Endodermal cell (in vitro differentiated cells): ENCODE data around the gene TMPRSS2. TPM values are rescaled to one million over a fixed set of nuclear protein-coding genes. Genes with fewer than 3 reads are reported as not detected.

ENCODE experiments used
- DNase-seq: peaks from one replicate; pipeline ENCODE4 v3.0.0-alpha.2; 2017
- H3K27ac ChIP-seq: 2 replicates; pipeline ENCODE4 v1.5.1; 2013; ENCODE audit warnings: mild to moderate bottlenecking, low read depth, low read length, moderate library complexity
- H3K27me3 ChIP-seq: 2 replicates; pipeline ENCODE4 v1.6.1; 2013; ENCODE audit warnings: mild to moderate bottlenecking, low read length, moderate library complexity; ENCODE audit not compliant: insufficient read depth, control insufficient read depth, poor library complexity, severe bottlenecking
- H3K36me3 ChIP-seq: 2 replicates; pipeline ENCODE4 v1.7.0; 2013; ENCODE audit warnings: mild to moderate bottlenecking, low read length, moderate library complexity; ENCODE audit not compliant: control insufficient read depth, insufficient read depth
- H3K4me1 ChIP-seq: one replicate; pipeline ENCODE4 v1.7.0; 2013; ENCODE audit warnings: low read length; ENCODE audit not compliant: control insufficient read depth, insufficient read depth
- H3K4me3 ChIP-seq: 2 replicates; pipeline ENCODE4 v1.5.1; 2013; ENCODE audit warnings: mild to moderate bottlenecking, low read length, moderate library complexity
- H3K9ac ChIP-seq: 2 replicates; pipeline ENCODE4 v1.6.1; 2013; ENCODE audit warnings: mild to moderate bottlenecking, low read length, moderate library complexity; ENCODE audit not compliant: poor library complexity, severe bottlenecking; ENCODE audit errors: extremely low read depth
- H3K9me3 ChIP-seq: 2 replicates; pipeline ENCODE4 v1.6.1; 2013; ENCODE audit warnings: mild to moderate bottlenecking, low read length, moderate library complexity; ENCODE audit not compliant: control insufficient read depth
- H3K27ac Mint-ChIP-seq: 2 replicates; pipeline ENCODE4 v1.8.0; 2020; ENCODE audit warnings: mixed read lengths
- H3K27me3 Mint-ChIP-seq: 2 replicates; pipeline ENCODE4 v1.8.0; 2021; ENCODE audit warnings: mild to moderate bottlenecking, mixed read lengths; ENCODE audit not compliant: insufficient read depth
- H3K36me3 Mint-ChIP-seq: 2 replicates; pipeline ENCODE4 v1.8.0; 2020; ENCODE audit warnings: low read depth, mixed read lengths
- H3K4me1 Mint-ChIP-seq: 2 replicates; pipeline ENCODE4 v1.8.0; 2020; ENCODE audit warnings: mixed read lengths
- H3K4me3 Mint-ChIP-seq: 2 replicates; pipeline ENCODE4 v1.8.0; 2020; ENCODE audit warnings: mild to moderate bottlenecking, moderate library complexity, mixed read lengths
- H3K9me3 Mint-ChIP-seq: 2 replicates; pipeline ENCODE4 v1.8.0; 2020; ENCODE audit warnings: mild to moderate bottlenecking, mixed read lengths
- CTCF ChIP-seq: fragments of 200-600 bp; sonication (generic); conservative IDR thresholded peaks from 2 replicates; pipeline ENCODE4 v1.5.0; 2021; ENCODE audit warnings: antibody characterized with exemption, mild to moderate bottlenecking
- WGBS, 2 experiments: methylation state at CpG; one replicate each; pipeline versions ENCODE4 v1.1.5 to v1.1.7; 2013; ENCODE audit warnings: missing lambda C conversion rate in 2 of 2, mixed read lengths in 1 of 2; ENCODE audit not compliant: insufficient coverage in 1 of 2, insufficient read length in 1 of 2; 5-methylcytosine and 5-hydroxymethylcytosine counted together
- total RNA-seq, 2 donors: library from RNA; stranded (reverse); fragmentation: NEBNext Ultra II Directional in 1 of 2; extraction: Animal tissue kit (Norgen Biotek cat#: 25700) in 1 of 2; gene quantifications; 2 replicates in 1 of 2; 3 replicates in 1 of 2; pipeline ENCODE4 v1.2.1, GENCODE V29; 2021

The TMPRSS2 gene
- total RNA-seq, 2 donors from 2014 or later = 17.6 to 19.2 TPM

DNA sequence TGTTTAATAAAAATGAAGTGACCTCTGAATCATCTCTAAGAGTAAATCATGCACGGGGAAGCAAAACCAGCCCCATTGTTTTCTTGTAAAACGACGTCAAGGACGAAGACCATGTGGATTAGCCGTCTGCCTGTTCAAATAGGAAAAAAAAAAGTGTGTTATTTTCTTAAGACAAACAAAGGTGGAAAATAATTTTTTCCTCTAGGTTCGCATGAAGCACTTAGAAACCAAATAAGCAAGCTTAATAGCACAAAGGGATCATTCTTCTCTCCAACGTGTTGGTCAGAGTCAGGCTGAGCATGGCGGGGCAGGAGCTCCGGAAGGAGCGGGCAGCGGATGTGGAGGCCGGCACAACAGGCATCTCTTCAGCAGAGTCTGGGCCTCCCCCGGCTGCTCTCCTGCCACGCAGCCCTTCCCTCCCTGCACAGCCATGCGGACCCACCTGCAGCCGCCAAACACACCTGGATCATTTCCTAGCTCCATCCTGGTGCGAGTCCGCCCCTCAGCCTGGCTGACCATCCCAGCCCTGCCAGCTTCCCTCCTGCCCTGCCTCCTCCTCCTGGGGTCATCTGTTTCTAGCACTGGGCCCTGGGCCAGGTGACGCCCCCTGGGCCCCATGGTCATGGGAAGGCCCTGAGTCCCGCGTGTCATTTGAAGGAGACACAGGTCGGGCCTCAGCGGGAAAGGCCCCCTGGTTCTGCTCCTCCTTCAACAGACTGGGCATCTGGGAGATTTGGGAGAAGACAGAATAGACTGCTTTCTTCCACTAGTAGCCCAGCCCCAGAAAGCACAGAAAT is 41.7 kb downstream of the TMPRSS2 start:
- H3K27me3 Mint-ChIP-seq = no peaks in the 10 kb centered on the region
- Histone ChIP-seq H3K4me1 (no peaks in the 10 kb centered on the region), H3K36me3 (no peaks in the 10 kb centered on the region), H3K9me3 (peaks cover 15% of the 10 kb centered on the region), H3K27ac (no peak overlapping the region), H3K4me3 (no peak overlapping the region), H3K27me3 (no peaks in the 10 kb centered on the region), H3K9ac (no peak overlapping the region)
- 90 to 91% methylated on average over 10 to 23 of the region's 23 CpGs for WGBS, 2 experiments
- DNase-seq = no peak
- no peak overlapping the region for H3K4me3 Mint-ChIP-seq
- peaks cover 24% of the 10 kb centered on the region for H3K9me3 Mint-ChIP-seq
- TF ChIP-seq CTCF = no peak
- H3K36me3 Mint-ChIP-seq = peaks cover 58% of the 10 kb centered on the region
- H3K27ac Mint-ChIP-seq = no peak overlapping the region
- peaks cover 6% of the 10 kb centered on the region for H3K4me1 Mint-ChIP-seq

DNA sequence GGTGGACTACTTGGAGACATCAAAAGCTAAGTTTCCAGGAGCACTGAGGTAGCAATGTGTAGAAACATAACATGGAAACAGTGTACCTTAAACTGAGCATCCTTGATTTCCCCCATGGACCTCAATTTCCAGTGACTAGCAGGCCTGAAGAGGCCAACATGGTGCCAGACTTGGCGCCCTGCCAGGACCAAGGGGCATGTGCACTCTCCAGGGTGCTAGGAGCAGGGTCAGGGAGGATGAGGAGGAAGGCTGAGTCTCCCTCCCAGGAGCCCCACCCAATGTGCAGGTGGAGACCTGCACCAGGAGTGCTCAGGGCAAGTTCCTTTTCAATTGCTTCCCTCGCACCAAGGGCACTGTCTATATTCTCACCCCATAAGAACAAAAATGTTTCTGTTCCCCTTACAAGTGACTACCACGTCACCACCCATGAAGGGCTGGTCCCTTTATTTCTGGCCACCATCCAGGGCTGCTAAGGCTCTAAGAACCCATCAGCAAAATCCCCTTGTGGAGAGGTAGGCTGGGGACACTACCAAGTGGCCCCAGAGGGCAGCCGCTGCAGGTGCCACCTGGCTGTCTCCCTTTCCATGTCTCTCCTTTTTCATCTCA is 42.7 kb downstream of the TMPRSS2 start:
- H3K36me3 Mint-ChIP-seq = peaks cover 58% of the 10 kb centered on the region
- no peak overlapping the region for H3K4me3 Mint-ChIP-seq
- 80 to 90% methylated on average over 1 to 4 of the region's 4 CpGs for WGBS, 2 experiments
- no peaks in the 10 kb centered on the region for H3K27me3 Mint-ChIP-seq
- TF ChIP-seq CTCF = no peak
- peaks cover 8% of the 10 kb centered on the region for H3K4me1 Mint-ChIP-seq
- no peaks in the 10 kb centered on the region for H3K27me3 ChIP-seq
- no peak overlapping the region for H3K27ac ChIP-seq
- no peak for DNase-seq
- no peak overlapping the region for H3K27ac Mint-ChIP-seq
- no peaks in the 10 kb centered on the region for H3K36me3 ChIP-seq
- peaks cover 24% of the 10 kb centered on the region for H3K9me3 Mint-ChIP-seq
- peaks cover 15% of the 10 kb centered on the region for H3K9me3 ChIP-seq
- H3K4me3 ChIP-seq = no peak overlapping the region
- H3K9ac ChIP-seq = no peak overlapping the region
- H3K4me1 ChIP-seq = no peaks in the 10 kb centered on the region

- H3K4me1 ChIP-seq = no peaks in the 10 kb centered on the region
- Mint-ChIP-seq H3K9me3 (peaks cover 24% of the 10 kb centered on the region), H3K27ac (no peak overlapping the region), H3K4me3 (no peak overlapping the region), H3K4me1 (peaks cover 3% of the 10 kb centered on the region), H3K27me3 (no peaks in the 10 kb centered on the region), H3K36me3 (peaks cover 30% of the 10 kb centered on the region)
- peak; percentile 85 for DNase-seq
- H3K27ac ChIP-seq = no peak overlapping the region
- peak; percentile 86 for TF ChIP-seq CTCF
- peaks cover 15% of the 10 kb centered on the region for H3K9me3 ChIP-seq
- WGBS, 2 experiments = 53 to 62% methylated on average over 6 to 17 of the region's 17 CpGs
- no peak overlapping the region for H3K4me3 ChIP-seq
- no peaks in the 10 kb centered on the region for H3K36me3 ChIP-seq
- no peaks in the 10 kb centered on the region for H3K27me3 ChIP-seq
- no peak overlapping the region for H3K9ac ChIP-seq
These were observed 47.1 kb downstream of the TMPRSS2 start for GRCh38 chr21:41460578-41461527.
